Measurements from ENCODE around the gene TXNL4A. TPM values are rescaled to one million over a fixed set of nuclear protein-coding genes. Genes with fewer than 3 reads are reported as not detected.

The TXNL4A gene
- polyA plus RNA-seq, 1 of the 3 experiments (the other 2 are of a cell fraction) = 158 TPM

- H3K27me3 ChIP-seq (ENCODE audit: insufficient read depth) = no peaks in the 10 kb centered on the region
- no peak for TF ChIP-seq MAX (IDR thresholded peaks at IDR 0.05; ENCODE audit: low read depth)
- TF ChIP-seq USF1 (IDR thresholded peaks at IDR 0.05; ENCODE audit: borderline replicate concordance, low read depth) = no peak
- no peak for TF ChIP-seq ELF1 (IDR thresholded peaks at IDR 0.05)
- TF ChIP-seq MEF2A (IDR thresholded peaks at IDR 0.05; ENCODE audit: borderline replicate concordance, low read depth) = no peak
- no peak for TF ChIP-seq TCF12 (IDR thresholded peaks at IDR 0.05)
- no peak for TF ChIP-seq CHD2 (IDR thresholded peaks at IDR 0.05; ENCODE audit: low read length, partially characterized antibody)
- TF ChIP-seq NFIC (IDR thresholded peaks at IDR 0.05; ENCODE audit: borderline replicate concordance) = no peak
- TF ChIP-seq SMC3 (IDR thresholded peaks at IDR 0.05; ENCODE audit: low read depth, low read length) = no peak
- TF ChIP-seq RCOR1 (IDR thresholded peaks at IDR 0.05; ENCODE audit: low read length) = no peak
- H2AFZ ChIP-seq (ENCODE audit: low read depth) = no peak overlapping the region
- no peak overlapping the region for H3K4me3 ChIP-seq (ENCODE audit: low read depth in 2 of 2, low read length in 1 of 2)
- DNase-seq = no peak
- CTCF ChIA-PET = no interaction called here
- peaks cover 8 to 9% of the 10 kb centered on the region in 2 experiments for H3K36me3 ChIP-seq (replicated peaks in 1 of 2; ENCODE audit: control insufficient read depth in 1 of 2, insufficient read depth in 2 of 2, low read length in 1 of 2)
- H3K9ac ChIP-seq = no peak overlapping the region
- no peaks in the 10 kb centered on the region for H3F3A ChIP-seq (replicated peaks; ENCODE audit: insufficient read depth)
- H3K9me3 ChIP-seq = no peaks in the 10 kb centered on the region
- no peaks in the 10 kb centered on the region for H3K9me2 ChIP-seq
- peaks cover 19% of the 10 kb centered on the region; the same call in 1 of the 2 replicates for H4K20me1 ChIP-seq (ENCODE audit: insufficient read depth)
- peaks cover 34% of the 10 kb centered on the region for H3K79me2 ChIP-seq (ENCODE audit: insufficient read depth)
- H3K4me2 ChIP-seq = no peak overlapping the region
- H3K27ac ChIP-seq (ENCODE audit: low read depth in 2 of 2, low read length in 1 of 2) = no peak overlapping the region
- WGBS (ENCODE audit: low lambda C conversion rate) = 93% methylated on average over 2 of the region's 3 CpGs
- H3K4me1 ChIP-seq (ENCODE audit: control insufficient read depth in 1 of 2, insufficient read depth in 2 of 2, low read depth in 1 of 2, low read length in 1 of 2) = peaks cover 0 to 4% of the 10 kb centered on the region in 2 experiments; a peak in 1 of 4 replicates
- POLR2A ChIA-PET = no interaction called here
These were observed 43.6 kb downstream of the TXNL4A start for GRCh38 chr18:79944746-79945117.

- POLR2A ChIA-PET = no interaction called here
- DNase-seq = no peak
- Histone ChIP-seq H3K27me3 (ENCODE audit: insufficient read depth) (no peaks in the 10 kb centered on the region), H4K20me1 (ENCODE audit: insufficient read depth) (peaks cover 18% of the 10 kb centered on the region; the same call in 1 of the 2 replicates), H3K4me3 (ENCODE audit: low read depth in 2 of 2, low read length in 1 of 2) (no peak overlapping the region), H3K36me3 (replicated peaks in 1 of 2; ENCODE audit: control insufficient read depth in 1 of 2, insufficient read depth in 2 of 2, low read length in 1 of 2) (peaks cover 8 to 12% of the 10 kb centered on the region in 2 experiments), H3K4me1 (ENCODE audit: control insufficient read depth in 1 of 2, insufficient read depth in 2 of 2, low read depth in 1 of 2, low read length in 1 of 2) (peaks cover 0 to 4% of the 10 kb centered on the region in 2 experiments; a peak in 1 of 4 replicates), H2AFZ (ENCODE audit: low read depth) (no peak overlapping the region), H3K9me3 (no peaks in the 10 kb centered on the region), H3F3A (replicated peaks; ENCODE audit: insufficient read depth) (no peaks in the 10 kb centered on the region), H3K27ac (ENCODE audit: low read depth in 2 of 2, low read length in 1 of 2) (no peak overlapping the region), H3K9me2 (no peaks in the 10 kb centered on the region), H3K4me2 (no peak overlapping the region), H3K79me2 (ENCODE audit: insufficient read depth) (peaks cover 33% of the 10 kb centered on the region; the same call in 1 of the 2 replicates), H3K9ac (no peak overlapping the region)
- CTCF ChIA-PET = no interaction called here
- TF ChIP-seq RAD21 (IDR thresholded peaks at IDR 0.05; ENCODE audit: low read length) = no peak
- TF ChIP-seq TAF1 (IDR thresholded peaks at IDR 0.05; ENCODE audit: borderline replicate concordance, low read depth, low read length) = no peak
- WGBS (ENCODE audit: low lambda C conversion rate) = 90% methylated on average over 4 of the region's 11 CpGs
These were observed 44.1 kb downstream of the TXNL4A start for GRCh38 chr18:79944126-79944731.

GRCh38 chr18:79943608-79944125 is 44.7 kb downstream of the TXNL4A start:
- no peak overlapping the region for H3K4me3 ChIP-seq (ENCODE audit: low read depth in 2 of 2, low read length in 1 of 2)
- ChIA-PET CTCF (no interaction called here), POLR2A (no interaction called here)
- WGBS (ENCODE audit: low lambda C conversion rate) = 97% methylated on average over 10 of the region's 20 CpGs
- no peak overlapping the region for H2AFZ ChIP-seq (ENCODE audit: low read depth)
- H3K9ac ChIP-seq = no peak overlapping the region
- no peak for DNase-seq
- no peak for TF ChIP-seq CTCF (IDR thresholded peaks at IDR 0.05)
- TF ChIP-seq USF1 (IDR thresholded peaks at IDR 0.05; ENCODE audit: borderline replicate concordance, low read depth) = no peak
- no peak for TF ChIP-seq CHD2 (IDR thresholded peaks at IDR 0.05; ENCODE audit: low read length, partially characterized antibody)
- no peak for TF ChIP-seq RFX5 (IDR thresholded peaks at IDR 0.05; ENCODE audit: low read length)
- TF ChIP-seq FOXJ3 (CRISPR knock-in tag; IDR thresholded peaks at IDR 0.05) = no peak
- TF ChIP-seq JUND (IDR thresholded peaks at IDR 0.05) = no peak
- TF ChIP-seq RCOR1 (IDR thresholded peaks at IDR 0.05; ENCODE audit: low read length) = no peak
- no peak for TF ChIP-seq GABPA (IDR thresholded peaks at IDR 0.05; ENCODE audit: low read depth)
- no peak for TF ChIP-seq TCF12 (IDR thresholded peaks at IDR 0.05)
- no peak for TF ChIP-seq MEF2A (IDR thresholded peaks at IDR 0.05; ENCODE audit: borderline replicate concordance, low read depth)
- no peak for TF ChIP-seq EP300 (IDR thresholded peaks at IDR 0.05; ENCODE audit: borderline replicate concordance in 1 of 2, low read depth in 1 of 2, low read length in 1 of 2)
- no peak for TF ChIP-seq TAF1 (IDR thresholded peaks at IDR 0.05; ENCODE audit: borderline replicate concordance, low read depth, low read length)
- no peak for TF ChIP-seq SIN3A (IDR thresholded peaks at IDR 0.05; ENCODE audit: borderline replicate concordance, low read depth, low read length)
- no peak for TF ChIP-seq NRF1 (IDR thresholded peaks at IDR 0.05; ENCODE audit: low read depth, low read length)
- H3K27ac ChIP-seq (ENCODE audit: low read depth in 2 of 2, low read length in 1 of 2) = no peak overlapping the region
- H3K4me1 ChIP-seq (ENCODE audit: control insufficient read depth in 1 of 2, insufficient read depth in 2 of 2, low read depth in 1 of 2, low read length in 1 of 2) = peaks cover 0 to 4% of the 10 kb centered on the region in 2 experiments; a peak in 1 of 4 replicates
- no peak overlapping the region for H3K4me2 ChIP-seq
- H3F3A ChIP-seq (replicated peaks; ENCODE audit: insufficient read depth) = no peaks in the 10 kb centered on the region
- no peaks in the 10 kb centered on the region for H3K27me3 ChIP-seq (ENCODE audit: insufficient read depth)
- H3K36me3 ChIP-seq (replicated peaks in 1 of 2; ENCODE audit: control insufficient read depth in 1 of 2, insufficient read depth in 2 of 2, low read length in 1 of 2) = peaks cover 8 to 12% of the 10 kb centered on the region in 2 experiments
- no peaks in the 10 kb centered on the region for H3K9me3 ChIP-seq
- no peaks in the 10 kb centered on the region for H3K9me2 ChIP-seq
- H3K79me2 ChIP-seq (ENCODE audit: insufficient read depth) = peaks cover 33% of the 10 kb centered on the region; the same call in 1 of the 2 replicates
- 0 out of 2 replicates have a peak, but pooled peaks cover 13% of the 10 kb centered on the region for H4K20me1 ChIP-seq (ENCODE audit: insufficient read depth)

All from SK-N-SH (cell line).